GM12878 (cell line): ENCODE measurements around the gene WTAP. TPM values are rescaled to one million over a fixed set of nuclear protein-coding genes. Genes with fewer than 3 reads are reported as not detected.

Experiments
- BCL11A ChIP-seq: IDR thresholded peaks from 2 replicates; pipeline ENCODE4 v1.6.1; 2011; ENCODE audit warnings: low read depth, low read length
- BRCA1 ChIP-seq: IDR thresholded peaks from 2 replicates; pipeline ENCODE4 v1.6.1; 2011; ENCODE audit warnings: low read depth, low read length, improper control_type of control experiment
- DPF2 ChIP-seq: fragments of 450-650 bp; IDR thresholded peaks from 2 replicates; pipeline ENCODE4 v1.6.1; 2017; ENCODE audit warnings: mild to moderate bottlenecking
- EP300 ChIP-seq, 2 experiments: fragments of 150-350 bp in 1 of 2; IDR thresholded peaks; 2 replicates each; pipeline ENCODE4 v1.6.1; 2011 to 2012; ENCODE audit warnings: low read depth in 2 of 2, low read length in 2 of 2, borderline replicate concordance in 1 of 2, improper control_type of control experiment in 1 of 2, inconsistent platforms in 1 of 2; ENCODE audit not compliant: control insufficient read depth in 1 of 2
- FOXM1 ChIP-seq: IDR thresholded peaks from 2 replicates; pipeline ENCODE4 v1.6.1; 2012; ENCODE audit warnings: low read depth, mild to moderate bottlenecking, inconsistent platforms, low read length, moderate library complexity
- IKZF1 ChIP-seq: fragments of 450-650 bp; conservative IDR thresholded peaks from 2 replicates; pipeline ENCODE4 v1.6.1; 2017; ENCODE audit warnings: antibody characterized with exemption, mild to moderate bottlenecking
- NR2C2 ChIP-seq: IDR thresholded peaks from 2 replicates; pipeline ENCODE4 v1.6.1; 2011; ENCODE audit warnings: borderline replicate concordance, low read depth; ENCODE audit not compliant: control insufficient read depth, insufficient read length
- RCOR1 ChIP-seq: conservative IDR thresholded peaks from 2 replicates; pipeline ENCODE4 v1.6.1; 2012; ENCODE audit warnings: low read depth, low read length, improper control_type of control experiment
- SIX5 ChIP-seq: IDR thresholded peaks from 2 replicates; pipeline ENCODE4 v1.6.1; 2011; ENCODE audit warnings: mild to moderate bottlenecking, low read depth, low read length, moderate library complexity; ENCODE audit not compliant: severe bottlenecking
- STAT1 ChIP-seq: fragments of 450-650 bp; conservative IDR thresholded peaks from 2 replicates; pipeline ENCODE4 v1.6.1; 2014; ENCODE audit warnings: antibody characterized with exemption, mild to moderate bottlenecking
- TBL1XR1 ChIP-seq: IDR thresholded peaks from 2 replicates; pipeline ENCODE4 v1.6.1; 2012; ENCODE audit warnings: low read depth, low read length, improper control_type of control experiment
- polyA plus RNA-seq, 11 experiments: library from polyadenylated mRNA; depleted of rRNA in 4 of 11; unstranded in 6 of 11; stranded (reverse) in 5 of 11; fragments of >200 nt; fragmentation: Nextera tagmentation in 4 of 11; fragmentation: Illumina TruSeq in 1 of 11; extraction: Ambion mirVana in 4 of 11; extraction: Trizol in 1 of 11; gene quantifications; 1 replicate in 1 of 11; 2 replicates in 10 of 11; pipeline versions ENCODE4 v1.2.1 to v1.2.3, GENCODE V29; 2011 to 2016; ENCODE audit warnings: inconsistent platforms in 2 of 11, missing spikeins in 2 of 11, low read depth in 1 of 11
- total RNA-seq, 4 experiments: library from RNA; depleted of rRNA in 3 of 4; stranded (reverse); fragments of >200 nt in 3 of 4; fragmentation: Illumina TruSeq in 1 of 4; extraction: Trizol in 1 of 4; gene quantifications; 2 replicates each; pipeline versions ENCODE4 v1.2.1 to v1.2.3, GENCODE V29; 2013 to 2021
- TF ChIP-seq, protein P1 (sequence below): fragments of 450-650 bp; IDR thresholded peaks from 2 replicates; pipeline ENCODE4 v1.6.1; 2016; ENCODE audit warnings: mild to moderate bottlenecking
- TF ChIP-seq, protein P2 (sequence below): IDR thresholded peaks from 2 replicates; pipeline ENCODE4 v1.6.1; 2012; ENCODE audit warnings: low read depth, low read length, improper control_type of control experiment
- TF ChIP-seq, protein P3 (sequence below): fragments of 450-650 bp; formaldehyde crosslinking; IDR thresholded peaks from 2 replicates; pipeline ENCODE4 v1.4.0; 2022; ENCODE audit warnings: mild to moderate bottlenecking, moderate library complexity
- TF ChIP-seq, protein P4 (sequence below): fragments of 450-650 bp; formaldehyde crosslinking; IDR thresholded peaks from 2 replicates; pipeline ENCODE4 v1.5.0; 2022; ENCODE audit warnings: mild to moderate bottlenecking, missing genetic modification characterization
- TF ChIP-seq, protein P5 (sequence below): fragments of 150-350 bp; IDR thresholded peaks from 2 replicates; pipeline ENCODE4 v1.6.1; 2016; ENCODE audit warnings: low read depth, low read length

The WTAP gene
- total and polyA plus RNA-seq, 10 of the 15 experiments (the other 5 are each of a cell fraction or from before 2014, with no cell fraction given) = 38.7 to 132 (median 83.1) TPM

DNA sequence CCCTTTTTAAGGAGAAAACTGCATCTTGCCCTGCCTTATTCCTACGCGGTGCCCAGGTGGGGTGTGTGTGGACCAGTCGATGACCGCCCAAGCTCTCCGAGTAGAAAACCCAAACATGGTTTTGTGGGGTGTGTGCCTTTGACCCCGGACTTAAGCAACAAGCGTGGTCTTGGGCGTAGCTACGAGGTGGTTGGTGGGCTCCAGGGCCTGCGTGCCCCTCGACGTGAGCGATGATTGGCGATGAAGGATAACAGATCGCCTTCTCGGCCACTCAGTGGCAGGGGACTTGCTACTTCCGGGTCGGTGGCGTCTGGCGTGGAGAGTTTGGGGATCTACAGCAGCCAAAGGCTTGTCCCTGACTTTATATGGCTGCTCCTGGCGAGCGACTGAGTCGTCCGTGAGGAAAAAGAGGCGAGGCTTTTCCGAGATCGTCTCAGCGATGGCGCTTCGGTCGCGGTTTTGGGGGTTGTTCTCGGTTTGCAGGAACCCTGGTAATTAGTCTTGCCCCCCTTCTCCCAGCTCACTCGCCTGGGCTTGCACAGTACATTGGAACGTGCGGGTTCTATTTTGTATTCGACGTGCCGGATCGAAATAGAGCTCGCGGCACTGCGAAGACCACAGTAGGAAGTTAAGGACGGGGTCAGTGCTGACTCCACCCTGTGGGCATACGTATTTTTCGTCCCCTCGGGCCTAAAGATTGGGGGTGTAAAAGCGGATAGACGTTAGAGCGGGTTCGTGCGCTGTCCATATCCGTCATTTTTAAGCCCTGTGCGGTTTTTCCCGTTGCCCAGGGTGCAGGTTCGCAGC is 63.0 kb downstream of the WTAP start, which contains the start of gene MRPL18 (continued):
- TF ChIP-seq NR2C2 (no peak), RCOR1 (no peak), BCL11A (no peak), BRCA1 (no peak), IKZF1 (no peak), STAT1 (no peak), TBL1XR1 (no peak), EP300 (IDR thresholded peaks at IDR 0.05; ENCODE audit: borderline replicate concordance in 1 of 2, control insufficient read depth in 1 of 2, low read depth in 2 of 2, low read length in 2 of 2) (no peak), DPF2 (peak; percentile 96), FOXM1 (no peak), SIX5 (no peak)
- TF ChIP-seq, protein P1, sequence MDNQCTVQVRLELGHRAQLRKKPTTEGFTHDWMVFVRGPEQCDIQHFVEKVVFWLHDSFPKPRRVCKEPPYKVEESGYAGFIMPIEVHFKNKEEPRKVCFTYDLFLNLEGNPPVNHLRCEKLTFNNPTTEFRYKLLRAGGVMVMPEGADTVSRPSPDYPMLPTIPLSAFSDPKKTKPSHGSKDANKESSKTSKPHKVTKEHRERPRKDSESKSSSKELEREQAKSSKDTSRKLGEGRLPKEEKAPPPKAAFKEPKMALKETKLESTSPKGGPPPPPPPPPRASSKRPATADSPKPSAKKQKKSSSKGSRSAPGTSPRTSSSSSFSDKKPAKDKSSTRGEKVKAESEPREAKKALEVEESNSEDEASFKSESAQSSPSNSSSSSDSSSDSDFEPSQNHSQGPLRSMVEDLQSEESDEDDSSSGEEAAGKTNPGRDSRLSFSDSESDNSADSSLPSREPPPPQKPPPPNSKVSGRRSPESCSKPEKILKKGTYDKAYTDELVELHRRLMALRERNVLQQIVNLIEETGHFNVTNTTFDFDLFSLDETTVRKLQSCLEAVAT = no peak
- TF ChIP-seq, protein P2, sequence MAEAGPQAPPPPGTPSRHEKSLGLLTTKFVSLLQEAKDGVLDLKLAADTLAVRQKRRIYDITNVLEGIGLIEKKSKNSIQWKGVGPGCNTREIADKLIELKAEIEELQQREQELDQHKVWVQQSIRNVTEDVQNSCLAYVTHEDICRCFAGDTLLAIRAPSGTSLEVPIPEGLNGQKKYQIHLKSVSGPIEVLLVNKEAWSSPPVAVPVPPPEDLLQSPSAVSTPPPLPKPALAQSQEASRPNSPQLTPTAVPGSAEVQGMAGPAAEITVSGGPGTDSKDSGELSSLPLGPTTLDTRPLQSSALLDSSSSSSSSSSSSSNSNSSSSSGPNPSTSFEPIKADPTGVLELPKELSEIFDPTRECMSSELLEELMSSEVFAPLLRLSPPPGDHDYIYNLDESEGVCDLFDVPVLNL = no peak
- TF ChIP-seq, protein P3, sequence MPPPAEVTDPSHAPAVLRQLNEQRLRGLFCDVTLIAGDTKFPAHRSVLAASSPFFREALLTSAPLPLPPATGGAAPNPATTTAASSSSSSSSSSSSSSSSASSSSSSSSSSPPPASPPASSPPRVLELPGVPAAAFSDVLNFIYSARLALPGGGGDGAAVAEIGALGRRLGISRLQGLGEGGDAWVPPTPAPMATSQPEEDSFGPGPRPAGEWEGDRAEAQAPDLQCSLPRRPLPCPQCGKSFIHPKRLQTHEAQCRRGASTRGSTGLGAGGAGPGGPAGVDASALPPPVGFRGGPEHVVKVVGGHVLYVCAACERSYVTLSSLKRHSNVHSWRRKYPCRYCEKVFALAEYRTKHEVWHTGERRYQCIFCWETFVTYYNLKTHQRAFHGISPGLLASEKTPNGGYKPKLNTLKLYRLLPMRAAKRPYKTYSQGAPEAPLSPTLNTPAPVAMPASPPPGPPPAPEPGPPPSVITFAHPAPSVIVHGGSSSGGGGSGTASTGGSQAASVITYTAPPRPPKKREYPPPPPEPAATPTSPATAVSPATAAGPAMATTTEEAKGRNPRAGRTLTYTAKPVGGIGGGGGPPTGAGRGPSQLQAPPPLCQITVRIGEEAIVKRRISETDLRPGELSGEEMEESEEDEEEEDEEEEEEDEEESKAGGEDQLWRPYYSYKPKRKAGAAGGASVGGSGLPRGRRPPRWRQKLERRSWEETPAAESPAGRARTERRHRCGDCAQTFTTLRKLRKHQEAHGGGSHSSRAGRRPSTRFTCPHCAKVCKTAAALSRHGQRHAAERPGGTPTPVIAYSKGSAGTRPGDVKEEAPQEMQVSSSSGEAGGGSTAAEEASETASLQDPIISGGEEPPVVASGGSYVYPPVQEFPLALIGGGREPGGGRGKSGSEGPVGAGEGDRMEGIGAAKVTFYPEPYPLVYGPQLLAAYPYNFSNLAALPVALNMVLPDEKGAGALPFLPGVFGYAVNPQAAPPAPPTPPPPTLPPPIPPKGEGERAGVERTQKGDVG = no peak
- TF ChIP-seq, protein P4, sequence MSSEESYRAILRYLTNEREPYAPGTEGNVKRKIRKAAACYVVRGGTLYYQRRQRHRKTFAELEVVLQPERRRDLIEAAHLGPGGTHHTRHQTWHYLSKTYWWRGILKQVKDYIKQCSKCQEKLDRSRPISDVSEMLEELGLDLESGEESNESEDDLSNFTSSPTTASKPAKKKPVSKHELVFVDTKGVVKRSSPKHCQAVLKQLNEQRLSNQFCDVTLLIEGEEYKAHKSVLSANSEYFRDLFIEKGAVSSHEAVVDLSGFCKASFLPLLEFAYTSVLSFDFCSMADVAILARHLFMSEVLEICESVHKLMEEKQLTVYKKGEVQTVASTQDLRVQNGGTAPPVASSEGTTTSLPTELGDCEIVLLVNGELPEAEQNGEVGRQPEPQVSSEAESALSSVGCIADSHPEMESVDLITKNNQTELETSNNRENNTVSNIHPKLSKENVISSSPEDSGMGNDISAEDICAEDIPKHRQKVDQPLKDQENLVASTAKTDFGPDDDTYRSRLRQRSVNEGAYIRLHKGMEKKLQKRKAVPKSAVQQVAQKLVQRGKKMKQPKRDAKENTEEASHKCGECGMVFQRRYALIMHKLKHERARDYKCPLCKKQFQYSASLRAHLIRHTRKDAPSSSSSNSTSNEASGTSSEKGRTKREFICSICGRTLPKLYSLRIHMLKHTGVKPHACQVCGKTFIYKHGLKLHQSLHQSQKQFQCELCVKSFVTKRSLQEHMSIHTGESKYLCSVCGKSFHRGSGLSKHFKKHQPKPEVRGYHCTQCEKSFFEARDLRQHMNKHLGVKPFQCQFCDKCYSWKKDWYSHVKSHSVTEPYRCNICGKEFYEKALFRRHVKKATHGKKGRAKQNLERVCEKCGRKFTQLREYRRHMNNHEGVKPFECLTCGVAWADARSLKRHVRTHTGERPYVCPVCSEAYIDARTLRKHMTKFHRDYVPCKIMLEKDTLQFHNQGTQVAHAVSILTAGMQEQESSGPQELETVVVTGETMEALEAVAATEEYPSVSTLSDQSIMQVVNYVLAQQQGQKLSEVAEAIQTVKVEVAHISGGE (CRISPR knock-in tag) = no peak
- TF ChIP-seq, protein P5, sequence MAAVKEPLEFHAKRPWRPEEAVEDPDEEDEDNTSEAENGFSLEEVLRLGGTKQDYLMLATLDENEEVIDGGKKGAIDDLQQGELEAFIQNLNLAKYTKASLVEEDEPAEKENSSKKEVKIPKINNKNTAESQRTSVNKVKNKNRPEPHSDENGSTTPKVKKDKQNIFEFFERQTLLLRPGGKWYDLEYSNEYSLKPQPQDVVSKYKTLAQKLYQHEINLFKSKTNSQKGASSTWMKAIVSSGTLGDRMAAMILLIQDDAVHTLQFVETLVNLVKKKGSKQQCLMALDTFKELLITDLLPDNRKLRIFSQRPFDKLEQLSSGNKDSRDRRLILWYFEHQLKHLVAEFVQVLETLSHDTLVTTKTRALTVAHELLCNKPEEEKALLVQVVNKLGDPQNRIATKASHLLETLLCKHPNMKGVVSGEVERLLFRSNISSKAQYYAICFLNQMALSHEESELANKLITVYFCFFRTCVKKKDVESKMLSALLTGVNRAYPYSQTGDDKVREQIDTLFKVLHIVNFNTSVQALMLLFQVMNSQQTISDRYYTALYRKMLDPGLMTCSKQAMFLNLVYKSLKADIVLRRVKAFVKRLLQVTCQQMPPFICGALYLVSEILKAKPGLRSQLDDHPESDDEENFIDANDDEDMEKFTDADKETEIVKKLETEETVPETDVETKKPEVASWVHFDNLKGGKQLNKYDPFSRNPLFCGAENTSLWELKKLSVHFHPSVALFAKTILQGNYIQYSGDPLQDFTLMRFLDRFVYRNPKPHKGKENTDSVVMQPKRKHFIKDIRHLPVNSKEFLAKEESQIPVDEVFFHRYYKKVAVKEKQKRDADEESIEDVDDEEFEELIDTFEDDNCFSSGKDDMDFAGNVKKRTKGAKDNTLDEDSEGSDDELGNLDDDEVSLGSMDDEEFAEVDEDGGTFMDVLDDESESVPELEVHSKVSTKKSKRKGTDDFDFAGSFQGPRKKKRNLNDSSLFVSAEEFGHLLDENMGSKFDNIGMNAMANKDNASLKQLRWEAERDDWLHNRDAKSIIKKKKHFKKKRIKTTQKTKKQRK = peak; percentile 63
